BE2C (cell line): ENCODE results near the gene PPP3CB. TPM values are rescaled to one million over a fixed set of nuclear protein-coding genes. Genes with fewer than 3 reads are reported as not detected.

Source experiments
- DNase-seq: peaks from one replicate; pipeline ENCODE4 v3.0.0-alpha.2; 2020
- H3K27me3 ChIP-seq: fragments of 250-450 bp; sonication (Bioruptor Pico); 2 replicates; pipeline ENCODE4 v1.5.1; 2020; ENCODE audit warnings: mild to moderate bottlenecking
- H3K36me3 ChIP-seq: fragments of 250-450 bp; sonication (Bioruptor Pico); 2 replicates; pipeline ENCODE4 v1.5.1; 2020; ENCODE audit warnings: mild to moderate bottlenecking
- H3K4me1 ChIP-seq: fragments of 250-450 bp; sonication (Bioruptor Pico); 2 replicates; pipeline ENCODE4 v1.5.1; 2020
- H3K4me3 ChIP-seq: 2 replicates; pipeline ENCODE4 v1.5.1; 2011; ENCODE audit warnings: low read depth, low read length
- H3K9me3 ChIP-seq: fragments of 250-450 bp; sonication (Bioruptor Pico); 2 replicates; pipeline ENCODE4 v1.5.1; 2020
- CTCF ChIP-seq: IDR thresholded peaks from 2 replicates; pipeline ENCODE4 v1.5.1; 2012; ENCODE audit warnings: mild to moderate bottlenecking, low read depth, low read length
- polyA plus RNA-seq: library from polyadenylated mRNA; unstranded; fragments of >200 nt; gene quantifications from one replicate; pipeline ENCODE4 v1.2.1, GENCODE V29; 2012; ENCODE audit warnings: low read depth, missing spikeins; ENCODE audit not compliant: insufficient read length, insufficient read depth

PPP3CB gene
- 20.6 TPM for polyA plus RNA-seq

- TF ChIP-seq CTCF = no peak
- no peaks in the 10 kb centered on the region for H3K4me1 ChIP-seq
- peak within 1 kb of the TSS; percentile 84 for H3K4me3 ChIP-seq
- H3K9me3 ChIP-seq = no peaks in the 10 kb centered on the region
- H3K36me3 ChIP-seq = no peaks in the 10 kb centered on the region; the same call in 1 of the 2 replicates
- DNase-seq = peak; percentile 93
- no peaks in the 10 kb centered on the region for H3K27me3 ChIP-seq
Measured at GRCh38 chr10:73495884-73496674, at the start of gene PPP3CB. PPP3CB (minus strand) TSS chr10:73496024; CDS start chr10:73495889, 135 bp downstream.

- Histone ChIP-seq H3K36me3 (no peaks in the 10 kb centered on the region), H3K4me1 (no peaks in the 10 kb centered on the region), H3K27me3 (no peaks in the 10 kb centered on the region), H3K4me3 (no peak overlapping the region), H3K9me3 (no peaks in the 10 kb centered on the region)
- no peak for TF ChIP-seq CTCF
- no peak for DNase-seq
Measured at GRCh38 chr10:73545357-73545756, 49.5 kb upstream of the PPP3CB start.

DNA sequence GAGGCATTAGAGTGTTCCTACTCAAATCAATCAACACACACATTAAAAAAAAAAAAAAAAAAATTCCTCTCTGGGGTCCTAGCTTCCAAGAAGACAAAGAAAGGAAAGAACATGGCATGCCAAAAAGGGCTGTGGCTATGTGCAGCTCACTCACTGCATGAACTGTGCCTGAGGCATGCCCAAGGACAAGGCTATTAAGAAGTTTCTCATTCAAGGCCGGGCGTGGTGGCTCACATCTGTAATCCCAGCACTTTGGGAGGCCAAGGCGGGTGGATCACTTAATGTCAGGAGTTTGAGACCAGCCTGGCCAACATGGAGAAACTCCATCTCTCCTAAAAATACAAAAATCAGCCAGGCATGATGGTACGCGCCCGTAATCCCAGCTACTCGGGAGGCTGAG lies 41.9 kb upstream of the PPP3CB start:
- Histone ChIP-seq H3K4me3 (no peak overlapping the region), H3K36me3 (no peaks in the 10 kb centered on the region), H3K27me3 (no peaks in the 10 kb centered on the region), H3K4me1 (no peaks in the 10 kb centered on the region), H3K9me3 (no peaks in the 10 kb centered on the region)
- TF ChIP-seq CTCF = no peak
- no peak for DNase-seq

GRCh38 chr10:73537288-73537687 lies 41.5 kb upstream of the PPP3CB start:
- DNase-seq = no peak
- Histone ChIP-seq H3K4me3 (no peak overlapping the region), H3K9me3 (no peaks in the 10 kb centered on the region), H3K36me3 (no peaks in the 10 kb centered on the region), H3K4me1 (no peaks in the 10 kb centered on the region), H3K27me3 (no peaks in the 10 kb centered on the region)
- TF ChIP-seq CTCF = no peak

- no peak for DNase-seq
- TF ChIP-seq CTCF = no peak
- no peaks in the 10 kb centered on the region for H3K36me3 ChIP-seq
- no peaks in the 10 kb centered on the region for H3K4me1 ChIP-seq
- no peaks in the 10 kb centered on the region for H3K9me3 ChIP-seq
- no peaks in the 10 kb centered on the region for H3K27me3 ChIP-seq
- no peak overlapping the region for H3K4me3 ChIP-seq
Measured at GRCh38 chr10:73534857-73535256, 39.0 kb upstream of the PPP3CB start.

- no peaks in the 10 kb centered on the region for H3K4me1 ChIP-seq
- H3K9me3 ChIP-seq = no peaks in the 10 kb centered on the region
- peaks cover 4% of the 10 kb centered on the region; the same call in 1 of the 2 replicates for H3K36me3 ChIP-seq
- peak; percentile 54 for DNase-seq
- no peaks in the 10 kb centered on the region for H3K27me3 ChIP-seq
- no peak overlapping the region for H3K4me3 ChIP-seq
- peak; percentile 89 for TF ChIP-seq CTCF
Measured at GRCh38 chr10:73529089-73529832, 33.4 kb upstream of the PPP3CB start.
